ENCODE data around the gene CLDN6.

CLDN6 gene, protein sequence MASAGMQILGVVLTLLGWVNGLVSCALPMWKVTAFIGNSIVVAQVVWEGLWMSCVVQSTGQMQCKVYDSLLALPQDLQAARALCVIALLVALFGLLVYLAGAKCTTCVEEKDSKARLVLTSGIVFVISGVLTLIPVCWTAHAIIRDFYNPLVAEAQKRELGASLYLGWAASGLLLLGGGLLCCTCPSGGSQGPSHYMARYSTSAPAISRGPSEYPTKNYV

GRCh38 chr16:3017794-3018506 is at the start of gene CLDN6:
Gene CLDN6 (minus strand): TSS chr16:3018183. CDS start chr16:3016021, 2,162 bp downstream.
- H3K36me3 ChIP-seq (ENCODE audit: control insufficient read depth, low read depth, low read length) = peaks cover 23% of the 10 kb centered on the region
- H3K9me3 ChIP-seq (ENCODE audit: control insufficient read depth, low read depth, low read length) = no peaks in the 10 kb centered on the region
- H3K4me1 ChIP-seq (ENCODE audit: control insufficient read depth, low read depth, low read length) = peaks cover 37% of the 10 kb centered on the region
- peak within 1 kb of the TSS; percentile 91 for H3K4me3 ChIP-seq (ENCODE audit: low read length)
- H3K27me3 ChIP-seq (ENCODE audit: control insufficient read depth, insufficient read depth, low read length) = peaks cover 4% of the 10 kb centered on the region
- peak within 1 kb of the TSS; percentile 85 for H3K27ac ChIP-seq (ENCODE audit: low read length)
- peak within 1 kb of the TSS; percentile 92 for H3K9ac ChIP-seq (ENCODE audit: low read length)

DNA sequence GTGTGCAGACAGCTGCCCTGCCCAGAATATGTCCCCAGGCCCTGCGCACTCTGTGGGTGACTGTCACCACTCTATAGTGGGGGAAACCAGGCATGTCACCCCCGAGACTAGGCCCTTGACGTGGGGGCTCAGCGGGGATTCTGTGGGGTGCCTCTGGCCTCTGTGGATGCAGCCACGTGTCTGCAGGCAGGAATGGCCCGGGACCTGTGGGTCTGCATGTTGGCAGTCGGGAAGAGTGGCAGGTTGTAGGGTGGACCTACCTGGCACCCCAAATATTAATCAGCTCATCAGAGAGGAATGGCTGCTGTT is 48.4 kb upstream of the CLDN6 start:
- H3K9ac ChIP-seq (ENCODE audit: low read length) = no peak overlapping the region
- no peaks in the 10 kb centered on the region for H3K9me3 ChIP-seq (ENCODE audit: control insufficient read depth, low read depth, low read length)
- no peak overlapping the region for H3K27ac ChIP-seq (ENCODE audit: low read length)
- peaks cover 5% of the 10 kb centered on the region for H3K4me1 ChIP-seq (ENCODE audit: control insufficient read depth, low read depth, low read length)
- H3K4me3 ChIP-seq (ENCODE audit: low read length) = no peak overlapping the region
- H3K27me3 ChIP-seq (ENCODE audit: control insufficient read depth, insufficient read depth, low read length) = no peaks in the 10 kb centered on the region
- no peaks in the 10 kb centered on the region for H3K36me3 ChIP-seq (ENCODE audit: control insufficient read depth, low read depth, low read length)

DNA sequence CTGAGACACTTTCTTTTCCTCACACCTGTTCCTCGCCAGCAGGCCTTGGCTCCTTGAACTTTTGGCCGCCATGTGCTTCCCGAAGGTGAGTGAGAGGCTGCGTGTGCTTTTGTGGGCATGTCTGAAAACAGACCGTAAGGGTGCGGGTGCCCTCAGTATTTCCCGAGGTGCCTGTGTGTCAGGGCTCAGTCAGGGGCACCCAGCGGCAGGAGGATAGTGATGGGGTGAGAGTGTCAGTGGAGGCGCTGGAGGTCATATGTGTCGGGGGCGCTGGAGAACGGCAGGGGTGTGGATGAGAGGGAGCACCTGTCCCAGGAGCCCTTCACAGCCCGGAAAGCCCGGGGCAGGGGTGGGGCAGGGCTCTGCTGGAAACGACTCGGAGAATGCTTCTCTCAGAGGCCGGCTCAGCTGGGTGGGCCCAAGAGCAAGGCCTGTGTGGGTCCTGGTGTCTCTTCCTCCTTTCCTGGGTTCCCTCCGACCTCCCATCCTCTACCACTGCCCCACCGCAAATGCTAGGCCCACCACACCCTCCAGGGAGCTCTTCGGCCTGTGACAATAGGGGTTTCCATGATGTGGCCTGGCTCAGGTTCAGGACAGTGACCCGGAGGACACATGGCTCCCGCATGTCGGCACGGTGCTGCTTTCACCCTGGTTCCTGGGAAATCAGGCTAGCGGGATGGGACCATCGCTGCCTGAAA is 47.9 kb upstream of the CLDN6 start:
- Histone ChIP-seq H3K4me3 (ENCODE audit: low read length) (no peak overlapping the region), H3K36me3 (ENCODE audit: control insufficient read depth, low read depth, low read length) (no peaks in the 10 kb centered on the region), H3K27me3 (ENCODE audit: control insufficient read depth, insufficient read depth, low read length) (no peaks in the 10 kb centered on the region), H3K9ac (ENCODE audit: low read length) (no peak overlapping the region), H3K27ac (ENCODE audit: low read length) (no peak overlapping the region), H3K9me3 (ENCODE audit: control insufficient read depth, low read depth, low read length) (no peaks in the 10 kb centered on the region), H3K4me1 (ENCODE audit: control insufficient read depth, low read depth, low read length) (peaks cover 5% of the 10 kb centered on the region)

DNA sequence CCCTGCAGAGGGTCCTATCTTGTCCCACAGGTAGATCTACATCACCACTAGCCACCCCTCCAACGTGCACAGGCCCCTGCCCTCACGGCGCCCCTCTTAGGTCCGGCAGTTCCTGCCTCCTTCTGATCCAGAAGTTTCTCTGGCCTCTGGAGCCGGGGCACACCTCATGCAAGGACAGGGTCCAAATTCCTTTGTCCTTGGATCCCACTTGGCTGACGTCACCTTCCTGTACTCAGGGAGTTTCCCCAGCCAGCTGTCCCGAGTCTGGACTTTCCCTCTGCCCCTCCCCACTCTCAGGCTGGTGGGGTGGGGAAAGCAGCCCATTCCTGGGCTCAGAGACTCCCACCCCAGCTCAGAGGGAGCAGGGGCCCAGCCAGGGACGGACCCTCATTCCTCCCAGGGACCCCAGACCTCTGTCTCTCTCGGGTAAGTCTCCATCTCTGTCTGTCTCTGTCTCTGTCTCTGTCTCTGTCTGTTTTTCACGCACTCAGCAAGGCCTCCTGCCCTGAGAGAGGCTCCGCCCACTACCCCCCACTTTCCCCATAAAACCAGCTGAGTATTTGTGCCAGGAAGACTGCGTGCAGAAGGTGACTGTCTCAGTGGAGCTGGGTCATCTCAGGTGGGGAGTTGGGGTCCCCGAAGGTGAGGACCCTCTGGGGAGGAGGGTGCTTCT is 47.2 kb upstream of the CLDN6 start, which contains the start of gene IL32:
TSS of gene IL32 (plus strand) at position 572 of the 673 bp plus-strand sequence. CDS start 172 bp downstream, outside the sequence.
- H3K4me1 ChIP-seq (ENCODE audit: control insufficient read depth, low read depth, low read length) = peaks cover 5% of the 10 kb centered on the region
- H3K27me3 ChIP-seq (ENCODE audit: control insufficient read depth, insufficient read depth, low read length) = no peaks in the 10 kb centered on the region
- no peak within 1 kb of the TSS for H3K27ac ChIP-seq (ENCODE audit: low read length)
- H3K36me3 ChIP-seq (ENCODE audit: control insufficient read depth, low read depth, low read length) = no peaks in the 10 kb centered on the region
- H3K9me3 ChIP-seq (ENCODE audit: control insufficient read depth, low read depth, low read length) = no peaks in the 10 kb centered on the region
- H3K4me3 ChIP-seq (ENCODE audit: low read length) = no peak within 1 kb of the TSS
- no peak within 1 kb of the TSS for H3K9ac ChIP-seq (ENCODE audit: low read length)

DNA sequence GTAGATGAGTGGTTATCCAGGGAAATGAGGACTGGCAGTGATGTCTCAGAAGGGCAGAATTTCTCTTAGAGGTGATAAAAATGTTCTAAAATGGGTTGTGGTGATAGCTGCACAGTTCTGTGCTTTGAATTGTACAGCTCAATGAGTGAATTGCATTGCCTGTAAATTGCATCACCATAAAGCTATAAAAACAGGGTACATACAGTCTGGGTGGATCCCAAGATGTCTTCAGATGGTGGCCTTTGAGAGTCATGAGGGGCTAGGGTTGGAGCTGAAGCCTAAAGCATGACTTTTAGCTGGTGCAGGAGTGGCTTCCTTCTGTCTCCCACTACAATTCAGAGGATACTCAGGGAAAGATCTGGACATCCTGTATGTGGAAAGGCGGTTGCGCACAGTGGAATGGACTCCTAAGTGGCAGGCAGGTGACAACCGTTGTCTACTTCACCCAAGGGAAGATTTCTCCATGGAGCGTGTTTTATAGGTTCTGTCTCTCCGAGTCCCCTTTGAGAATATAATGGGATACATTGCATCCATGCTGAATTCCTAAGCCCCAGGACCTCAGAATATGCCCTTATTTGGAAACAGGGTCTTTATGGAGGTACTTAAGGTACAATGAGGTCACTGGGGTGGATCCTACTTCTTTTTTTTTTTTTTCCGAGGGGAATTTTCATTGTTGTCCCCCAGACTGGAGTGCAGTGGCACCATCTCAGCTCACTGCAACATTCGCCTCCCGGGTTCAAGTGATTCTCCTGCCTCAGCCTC is 45.8 kb upstream of the CLDN6 start:
- H3K27ac ChIP-seq (ENCODE audit: low read length) = no peak overlapping the region
- H3K9me3 ChIP-seq (ENCODE audit: control insufficient read depth, low read depth, low read length) = no peaks in the 10 kb centered on the region
- H3K4me1 ChIP-seq (ENCODE audit: control insufficient read depth, low read depth, low read length) = peaks cover 5% of the 10 kb centered on the region
- no peaks in the 10 kb centered on the region for H3K27me3 ChIP-seq (ENCODE audit: control insufficient read depth, insufficient read depth, low read length)
- no peaks in the 10 kb centered on the region for H3K36me3 ChIP-seq (ENCODE audit: control insufficient read depth, low read depth, low read length)
- H3K9ac ChIP-seq (ENCODE audit: low read length) = no peak overlapping the region
- H3K4me3 ChIP-seq (ENCODE audit: low read length) = no peak overlapping the region

DNA sequence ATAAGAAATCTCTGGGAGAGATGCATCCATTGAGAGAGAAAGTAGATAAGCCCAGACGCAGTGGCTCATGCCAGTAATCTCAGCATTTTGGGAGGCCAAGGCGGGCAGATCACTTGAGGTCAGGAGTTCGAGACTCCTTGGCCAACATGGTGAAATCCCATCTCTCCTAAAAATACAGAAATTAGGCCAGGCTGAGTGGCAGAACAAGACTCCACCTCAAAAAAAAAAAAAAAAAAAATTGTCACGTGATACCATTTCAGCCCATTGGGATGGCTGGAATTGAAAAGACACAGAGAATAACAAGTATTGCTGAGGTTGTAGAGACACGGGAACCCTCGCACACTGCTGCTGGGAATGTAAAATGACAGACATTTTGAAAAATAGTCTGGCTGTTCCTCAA is 44.6 kb upstream of the CLDN6 start:
- H3K36me3 ChIP-seq (ENCODE audit: control insufficient read depth, low read depth, low read length) = no peaks in the 10 kb centered on the region
- H3K9ac ChIP-seq (ENCODE audit: low read length) = no peak overlapping the region
- peaks cover 5% of the 10 kb centered on the region for H3K4me1 ChIP-seq (ENCODE audit: control insufficient read depth, low read depth, low read length)
- H3K27ac ChIP-seq (ENCODE audit: low read length) = no peak overlapping the region
- H3K9me3 ChIP-seq (ENCODE audit: control insufficient read depth, low read depth, low read length) = no peaks in the 10 kb centered on the region
- H3K27me3 ChIP-seq (ENCODE audit: control insufficient read depth, insufficient read depth, low read length) = peaks cover 6% of the 10 kb centered on the region
- H3K4me3 ChIP-seq (ENCODE audit: low read length) = no peak overlapping the region

- Histone ChIP-seq H3K36me3 (ENCODE audit: control insufficient read depth, low read depth, low read length) (no peaks in the 10 kb centered on the region), H3K9ac (ENCODE audit: low read length) (no peak overlapping the region), H3K9me3 (ENCODE audit: control insufficient read depth, low read depth, low read length) (no peaks in the 10 kb centered on the region), H3K4me3 (ENCODE audit: low read length) (no peak overlapping the region), H3K4me1 (ENCODE audit: control insufficient read depth, low read depth, low read length) (peaks cover 7% of the 10 kb centered on the region), H3K27ac (ENCODE audit: low read length) (no peak overlapping the region), H3K27me3 (ENCODE audit: control insufficient read depth, insufficient read depth, low read length) (peaks cover 8% of the 10 kb centered on the region)
These were observed 42.5 kb upstream of the CLDN6 start for GRCh38 chr16:3060339-3061127.

DNA sequence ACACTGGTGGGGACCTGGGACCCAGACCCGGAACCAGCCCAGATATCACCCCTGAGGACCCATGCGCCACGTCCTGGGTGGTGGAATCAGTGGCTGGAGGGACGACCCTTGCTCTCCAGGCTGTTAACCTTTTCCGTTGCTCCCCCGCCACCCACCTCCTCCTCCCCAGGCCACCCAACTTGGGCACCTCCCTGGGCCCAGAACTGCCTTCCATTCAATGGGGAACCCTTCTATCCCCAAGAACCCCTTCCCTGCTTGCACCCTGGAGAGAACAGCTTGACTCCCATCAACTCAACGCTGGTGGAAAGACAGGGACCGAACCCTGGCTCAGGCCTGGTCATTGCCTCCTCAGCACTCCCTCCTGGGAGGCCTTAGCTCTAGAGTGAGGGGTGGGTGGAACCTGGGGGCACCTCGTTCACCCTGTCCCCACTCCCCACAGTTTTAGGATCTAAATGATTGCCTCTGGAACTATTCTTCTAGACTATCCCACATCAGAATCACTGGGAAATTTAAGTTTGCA is 41.8 kb upstream of the CLDN6 start:
- Histone ChIP-seq H3K9me3 (ENCODE audit: control insufficient read depth, low read depth, low read length) (no peaks in the 10 kb centered on the region), H3K27me3 (ENCODE audit: control insufficient read depth, insufficient read depth, low read length) (peaks cover 8% of the 10 kb centered on the region), H3K27ac (ENCODE audit: low read length) (no peak overlapping the region), H3K4me1 (ENCODE audit: control insufficient read depth, low read depth, low read length) (peaks cover 9% of the 10 kb centered on the region), H3K9ac (ENCODE audit: low read length) (no peak overlapping the region), H3K36me3 (ENCODE audit: control insufficient read depth, low read depth, low read length) (no peaks in the 10 kb centered on the region), H3K4me3 (ENCODE audit: low read length) (peak overlapping the region; percentile 53)

DNA sequence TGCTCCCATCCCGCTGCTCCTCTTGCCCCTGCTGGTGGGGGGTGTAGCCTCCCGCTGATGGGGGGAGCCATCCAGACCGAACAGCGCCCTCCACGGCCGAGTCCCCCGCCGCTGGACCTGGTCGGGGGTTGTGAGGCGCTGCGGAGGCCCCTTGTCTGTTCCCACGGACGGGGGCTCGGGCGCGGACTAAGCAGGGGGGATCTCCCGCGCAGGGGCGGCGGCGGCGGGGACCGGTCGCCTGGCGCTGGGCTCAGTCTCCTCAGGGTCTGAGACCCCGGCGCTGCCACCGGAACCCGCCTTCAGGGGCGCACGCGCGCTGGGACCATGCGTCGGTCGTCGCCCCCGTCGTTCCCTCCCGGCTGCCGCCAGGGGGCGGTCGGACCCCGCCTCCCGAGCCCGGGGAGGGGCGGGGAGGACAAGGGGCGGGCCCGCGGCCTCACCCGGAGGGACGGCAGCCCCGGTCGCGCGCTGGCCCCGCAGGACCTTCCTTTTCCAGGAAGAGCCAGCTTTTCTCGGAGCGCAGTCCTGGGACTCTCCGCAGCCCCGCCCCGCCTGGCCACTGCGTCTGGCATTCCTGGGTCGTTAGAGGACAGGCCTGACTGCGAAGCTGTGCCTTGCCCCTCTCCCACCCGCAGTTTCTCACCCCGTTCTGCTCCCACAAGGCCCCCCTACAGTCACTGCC is 41.2 kb upstream of the CLDN6 start:
- Histone ChIP-seq H3K9ac (ENCODE audit: low read length) (peak overlapping the region; percentile 54), H3K36me3 (ENCODE audit: control insufficient read depth, low read depth, low read length) (no peaks in the 10 kb centered on the region), H3K4me3 (ENCODE audit: low read length) (peak overlapping the region; percentile 69), H3K27ac (ENCODE audit: low read length) (no peak overlapping the region), H3K27me3 (ENCODE audit: control insufficient read depth, insufficient read depth, low read length) (peaks cover 8% of the 10 kb centered on the region), H3K9me3 (ENCODE audit: control insufficient read depth, low read depth, low read length) (no peaks in the 10 kb centered on the region), H3K4me1 (ENCODE audit: control insufficient read depth, low read depth, low read length) (peaks cover 9% of the 10 kb centered on the region)
